Smooth muscle cell (in vitro differentiated cells): ENCODE measurements around the gene CEBPG. TPM values are rescaled to one million over a fixed set of nuclear protein-coding genes. Genes with fewer than 3 reads are reported as not detected.

Experiments
- DNase-seq: peaks from one replicate; lab custom pipeline; 2025; ENCODE audit not compliant: unreplicated experiment; lab: John Stamatoyannopoulos, UW
- H2AFZ ChIP-seq: fragments of 200-600 bp; sonication (generic); 2 replicates; pipeline ENCODE4 v1.6.0; 2016; ENCODE audit warnings: antibody characterized with exemption, low read depth, mild to moderate bottlenecking
- H3F3A ChIP-seq: fragments of 200-600 bp; sonication (generic); 2 replicates; pipeline ENCODE4 v1.6.0; 2017; ENCODE audit warnings: antibody characterized with exemption, low read depth
- H3K27ac ChIP-seq: fragments of 200-600 bp; sonication (generic); 2 replicates; pipeline ENCODE4 v1.5.1; 2016; ENCODE audit warnings: low read depth, mild to moderate bottlenecking
- H3K27me3 ChIP-seq: fragments of 200-600 bp; sonication (generic); 2 replicates; pipeline ENCODE4 v1.6.1; 2016; ENCODE audit warnings: low read depth, mild to moderate bottlenecking
- H3K36me3 ChIP-seq: fragments of 200-600 bp; sonication (generic); 2 replicates; pipeline ENCODE4 v1.5.1; 2016; ENCODE audit warnings: low read depth
- H3K4me1 ChIP-seq: fragments of 200-600 bp; sonication (generic); 2 replicates; pipeline ENCODE4 v1.5.1; 2016; ENCODE audit warnings: low read depth
- H3K4me2 ChIP-seq: fragments of 200-600 bp; sonication (generic); 2 replicates; pipeline ENCODE4 v1.6.0; 2016; ENCODE audit warnings: mild to moderate bottlenecking
- H3K4me3 ChIP-seq: fragments of 200-600 bp; sonication (generic); 2 replicates; pipeline ENCODE4 v1.5.1; 2016; ENCODE audit warnings: mild to moderate bottlenecking
- H3K79me2 ChIP-seq: fragments of 200-600 bp; sonication (generic); 2 replicates; pipeline ENCODE4 v1.6.0; 2016; ENCODE audit warnings: low read depth, mild to moderate bottlenecking
- H3K9ac ChIP-seq: fragments of 200-600 bp; sonication (generic); 2 replicates; pipeline ENCODE4 v1.6.0; 2016; ENCODE audit warnings: low read depth
- H3K9me3 ChIP-seq: fragments of 200-600 bp; sonication (generic); replicated peaks from 2 replicates; pipeline ENCODE4 v1.5.1; 2016; ENCODE audit warnings: low read depth
- H4K20me1 ChIP-seq: fragments of 200-600 bp; sonication (generic); 2 replicates; pipeline ENCODE4 v1.6.0; 2016; ENCODE audit warnings: low read depth
- WGBS: methylation state at CpG from one replicate; pipeline ENCODE4 v1.1.7; 2016; ENCODE audit warnings: low lambda C conversion rate; 5-methylcytosine and 5-hydroxymethylcytosine counted together
- polyA plus RNA-seq: library from polyadenylated mRNA; unstranded; fragments of >200 nt; fragmentation: Nextera tagmentation; extraction: Ambion mirVana; gene quantifications from 2 replicates; pipeline ENCODE4 v1.2.1, GENCODE V29; 2016
- total RNA-seq: library from RNA; depleted of rRNA; stranded (reverse); fragments of >200 nt; gene quantifications from 2 replicates; pipeline ENCODE4 v1.2.3, GENCODE V29; 2014
- TF ChIP-seq, protein P1 (sequence below): fragments of 200-600 bp; sonication (generic); IDR thresholded peaks from 2 replicates; pipeline ENCODE4 v1.5.1; 2017; ENCODE audit warnings: borderline replicate concordance, mild to moderate bottlenecking, antibody characterized with exemption; ENCODE audit not compliant: insufficient read depth, poor library complexity, severe bottlenecking

CEBPG gene
- total and polyA plus RNA-seq, 2 experiments from 2014 or later: 15.3 to 27.8 TPM

DNA sequence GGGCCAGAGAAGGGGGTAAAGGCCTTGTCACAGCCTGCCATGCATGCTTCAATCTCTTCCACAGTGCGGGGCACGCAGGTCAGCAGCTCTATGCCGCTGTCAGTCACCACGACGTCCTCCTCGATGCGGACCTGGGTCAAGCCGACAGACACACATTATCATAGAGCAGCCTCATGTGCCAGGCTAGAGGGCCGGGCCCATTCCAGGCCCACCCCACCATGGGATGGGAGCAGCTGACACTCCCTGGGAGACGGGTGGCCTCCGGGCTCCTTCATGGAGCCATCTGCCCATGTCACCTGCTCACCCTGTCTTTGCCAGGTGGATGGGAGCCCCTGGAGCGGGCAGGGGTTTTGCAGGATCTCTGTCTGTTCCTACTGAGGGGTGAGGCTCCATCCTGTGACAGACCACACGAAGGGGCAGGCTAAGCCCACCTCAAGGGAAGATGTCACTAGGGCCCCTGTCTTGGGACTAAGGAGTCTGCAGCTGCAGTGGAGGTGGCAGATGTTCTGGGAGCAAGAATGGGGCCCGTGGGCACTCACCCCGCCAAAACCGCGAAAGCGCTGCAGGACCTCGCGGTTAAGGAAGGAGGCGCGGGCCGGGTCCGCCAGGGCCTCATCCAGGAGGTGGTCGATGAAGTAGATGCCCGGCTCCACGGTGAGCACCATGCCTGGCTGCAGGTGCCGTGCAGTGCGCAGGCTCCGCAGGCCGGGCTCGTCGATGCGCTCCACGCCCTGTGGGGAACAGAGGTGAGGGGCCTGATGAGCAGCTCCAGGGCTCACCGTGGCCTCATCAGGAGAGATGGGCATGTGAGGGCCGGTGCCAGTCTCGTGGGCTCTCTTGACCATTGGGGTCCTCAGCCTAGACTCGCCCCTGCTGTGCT lies 14.1 kb downstream of the CEBPG start:
- no peak overlapping the region for H3K27ac ChIP-seq
- H3K4me2 ChIP-seq: no peak overlapping the region
- H3F3A ChIP-seq: no peaks in the 10 kb centered on the region
- no peaks in the 10 kb centered on the region for H3K27me3 ChIP-seq
- peaks cover 100% of the 10 kb centered on the region for H4K20me1 ChIP-seq
- no peaks in the 10 kb centered on the region for H3K36me3 ChIP-seq
- TF ChIP-seq, protein P1, sequence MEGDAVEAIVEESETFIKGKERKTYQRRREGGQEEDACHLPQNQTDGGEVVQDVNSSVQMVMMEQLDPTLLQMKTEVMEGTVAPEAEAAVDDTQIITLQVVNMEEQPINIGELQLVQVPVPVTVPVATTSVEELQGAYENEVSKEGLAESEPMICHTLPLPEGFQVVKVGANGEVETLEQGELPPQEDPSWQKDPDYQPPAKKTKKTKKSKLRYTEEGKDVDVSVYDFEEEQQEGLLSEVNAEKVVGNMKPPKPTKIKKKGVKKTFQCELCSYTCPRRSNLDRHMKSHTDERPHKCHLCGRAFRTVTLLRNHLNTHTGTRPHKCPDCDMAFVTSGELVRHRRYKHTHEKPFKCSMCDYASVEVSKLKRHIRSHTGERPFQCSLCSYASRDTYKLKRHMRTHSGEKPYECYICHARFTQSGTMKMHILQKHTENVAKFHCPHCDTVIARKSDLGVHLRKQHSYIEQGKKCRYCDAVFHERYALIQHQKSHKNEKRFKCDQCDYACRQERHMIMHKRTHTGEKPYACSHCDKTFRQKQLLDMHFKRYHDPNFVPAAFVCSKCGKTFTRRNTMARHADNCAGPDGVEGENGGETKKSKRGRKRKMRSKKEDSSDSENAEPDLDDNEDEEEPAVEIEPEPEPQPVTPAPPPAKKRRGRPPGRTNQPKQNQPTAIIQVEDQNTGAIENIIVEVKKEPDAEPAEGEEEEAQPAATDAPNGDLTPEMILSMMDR: no peak
- no peak overlapping the region for H2AFZ ChIP-seq
- peaks cover 42% of the 10 kb centered on the region for H3K79me2 ChIP-seq
- 97% methylated on average over 39 of the region's 39 CpGs for WGBS
- H3K9ac ChIP-seq: no peak overlapping the region
- no peaks in the 10 kb centered on the region for H3K9me3 ChIP-seq
- H3K4me1 ChIP-seq: no peaks in the 10 kb centered on the region
- DNase-seq: no peak
- no peak overlapping the region for H3K4me3 ChIP-seq

DNA sequence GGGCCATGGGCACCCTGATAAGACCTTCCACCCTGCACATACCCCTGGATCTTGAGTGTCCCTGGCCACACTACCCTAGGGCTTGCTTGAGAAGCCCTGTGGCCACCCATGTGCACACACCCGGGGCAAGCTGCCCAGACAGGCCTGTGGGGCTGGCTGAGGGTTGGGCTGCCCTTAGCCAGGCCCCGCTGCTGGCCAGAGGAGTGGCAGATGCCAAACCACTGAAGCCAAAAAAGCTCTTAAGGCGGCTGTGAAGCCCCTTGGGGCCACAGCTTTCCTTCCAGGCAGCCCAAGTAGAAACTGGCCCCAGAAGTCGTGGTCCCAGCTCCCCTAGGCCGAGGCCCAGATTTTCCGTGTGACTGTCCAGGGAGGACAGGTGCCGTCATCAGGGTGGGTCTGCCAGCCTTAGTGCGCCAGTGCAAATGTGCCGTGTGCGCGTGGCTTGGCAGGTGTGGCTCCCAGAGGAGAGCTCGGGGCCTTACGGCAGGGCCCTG lies 14.8 kb downstream of the CEBPG start:
- H3K36me3 ChIP-seq: no peaks in the 10 kb centered on the region
- DNase-seq: no peak
- WGBS: 96% methylated on average over 13 of the region's 13 CpGs
- no peak overlapping the region for H2AFZ ChIP-seq
- no peaks in the 10 kb centered on the region for H3K9me3 ChIP-seq
- no peaks in the 10 kb centered on the region for H3K27me3 ChIP-seq
- H3K9ac ChIP-seq: no peak overlapping the region
- no peaks in the 10 kb centered on the region for H3K4me1 ChIP-seq
- no peak overlapping the region for H3K4me2 ChIP-seq
- TF ChIP-seq, protein P1: no peak
- H3F3A ChIP-seq: no peaks in the 10 kb centered on the region
- peaks cover 36% of the 10 kb centered on the region for H3K79me2 ChIP-seq
- H3K4me3 ChIP-seq: no peak overlapping the region
- H3K27ac ChIP-seq: no peak overlapping the region
- H4K20me1 ChIP-seq: peaks cover 100% of the 10 kb centered on the region

- no peak overlapping the region for H3K4me2 ChIP-seq
- no peak for DNase-seq
- no peaks in the 10 kb centered on the region for H3K36me3 ChIP-seq
- H3K9ac ChIP-seq: no peak overlapping the region
- no peaks in the 10 kb centered on the region for H3K4me1 ChIP-seq
- no peaks in the 10 kb centered on the region for H3F3A ChIP-seq
- H4K20me1 ChIP-seq: peaks cover 100% of the 10 kb centered on the region
- peaks cover 30% of the 10 kb centered on the region for H3K79me2 ChIP-seq
- WGBS: 97% methylated on average over 28 of the region's 28 CpGs
- no peaks in the 10 kb centered on the region for H3K27me3 ChIP-seq
- TF ChIP-seq, protein P1: no peak
- H3K9me3 ChIP-seq: no peaks in the 10 kb centered on the region
- H2AFZ ChIP-seq: no peak overlapping the region
- H3K27ac ChIP-seq: no peak overlapping the region
- H3K4me3 ChIP-seq: no peak overlapping the region
Measured at GRCh38 chr19:33388725-33389420, 15.4 kb downstream of the CEBPG start.
